Skin epidermis (tissue), 12 donors: ENCODE measurements around the gene CELSR1.
"Not testable (repeated sequence)": the region's sequence is repeated elsewhere in the genome, so short reads cannot be mapped to it uniquely, and the experiment has no call there.

Source experiments
- H3K27ac ChIP-seq, 21 experiments: fragments of 200-600 bp; sonication (generic) in 11 of 21; one replicate each; pipeline ENCODE4 v1.5.0; 2020; ENCODE audit warnings: mild to moderate bottlenecking in 3 of 21, inconsistent platforms in 2 of 21, moderate library complexity in 2 of 21
- H3K4me3 ChIP-seq, 7 experiments: fragments of 200-600 bp; sonication (generic) in 2 of 7; one replicate each; pipeline ENCODE4 v1.5.0; 2020; ENCODE audit warnings: inconsistent platforms in 2 of 7, mild to moderate bottlenecking in 2 of 7, moderate library complexity in 1 of 7

The CELSR1 gene

GRCh38 chr22:46518542-46519325 lies 18.7 kb downstream of the CELSR1 start:
- Histone ChIP-seq H3K27ac (no peak overlapping the region), H3K4me3 (no peak overlapping the region)

GRCh38 chr22:46518038-46518437 lies 19.4 kb downstream of the CELSR1 start:
- H3K27ac ChIP-seq, result no peak overlapping the region
- H3K4me3 ChIP-seq, result no peak overlapping the region

- Histone ChIP-seq H3K27ac (peak overlapping the region in 1 of 21 experiments; percentile 53), H3K4me3 (no peak overlapping the region)
Measured at GRCh38 chr22:46517255-46517761, 20.1 kb downstream of the CELSR1 start.

GRCh38 chr22:46516638-46517037 lies 20.8 kb downstream of the CELSR1 start:
- peak overlapping the region in 1 of 21 experiments; percentile 53 for H3K27ac ChIP-seq
- H3K4me3 ChIP-seq, result no peak overlapping the region

GRCh38 chr22:46516112-46516487 lies 21.3 kb downstream of the CELSR1 start:
- H3K4me3 ChIP-seq, H3K27ac ChIP-seq: not testable (repeated sequence)

GRCh38 chr22:46515208-46516111 lies 22.0 kb downstream of the CELSR1 start:
- Histone ChIP-seq H3K4me3 (no peak overlapping the region), H3K27ac (peak overlapping the region in 14 of 21 experiments; percentile 0 to 81 (median 58))

GRCh38 chr22:46514592-46515207 lies 22.7 kb downstream of the CELSR1 start:
- H3K27ac ChIP-seq, result peak overlapping the region in 17 of 21 experiments; percentile 9 to 81 (median 58)

GRCh38 chr22:46513908-46514550 lies 23.4 kb downstream of the CELSR1 start:
- H3K4me3 ChIP-seq, result no peak overlapping the region

More at GRCh38 chr22:46514592-46515207, 22.7 kb downstream of the CELSR1 start:
- H3K4me3 ChIP-seq, result no peak overlapping the region

GRCh38 chr22:46512683-46513082 lies 24.7 kb downstream of the CELSR1 start:
- no peak overlapping the region for H3K27ac ChIP-seq

More at GRCh38 chr22:46513908-46514550, 23.4 kb downstream of the CELSR1 start:
- H3K27ac ChIP-seq, result peak overlapping the region in 15 of 21 experiments; percentile 2 to 79 (median 37)

GRCh38 chr22:46512039-46512370 lies 25.4 kb downstream of the CELSR1 start:
- no peak overlapping the region for H3K27ac ChIP-seq
- no peak overlapping the region for H3K4me3 ChIP-seq

More at GRCh38 chr22:46512683-46513082, 24.7 kb downstream of the CELSR1 start:
- H3K4me3 ChIP-seq, result no peak overlapping the region

GRCh38 chr22:46511151-46512038 lies 26.0 kb downstream of the CELSR1 start:
- peak overlapping the region in 2 of 21 experiments; percentile 26 to 47 for H3K27ac ChIP-seq
- H3K4me3 ChIP-seq, result no peak overlapping the region

- Histone ChIP-seq H3K4me3 (no peak overlapping the region), H3K27ac (no peak overlapping the region)
Measured at GRCh38 chr22:46509416-46510089, 27.9 kb downstream of the CELSR1 start.

GRCh38 chr22:46508491-46508999 lies 28.9 kb downstream of the CELSR1 start:
- Histone ChIP-seq H3K4me3 (no peak overlapping the region), H3K27ac (no peak overlapping the region)

GRCh38 chr22:46507451-46508425 lies 29.7 kb downstream of the CELSR1 start:
- H3K4me3 ChIP-seq, result no peak overlapping the region
- H3K27ac ChIP-seq, result no peak overlapping the region

- no peak overlapping the region for H3K27ac ChIP-seq
Measured at GRCh38 chr22:46504584-46504983, 32.8 kb downstream of the CELSR1 start.

GRCh38 chr22:46502440-46503175 lies 34.8 kb downstream of the CELSR1 start:
- Histone ChIP-seq H3K27ac (peak overlapping the region in 2 of 21 experiments; percentile 5 to 33), H3K4me3 (no peak overlapping the region)

More at GRCh38 chr22:46504584-46504983, 32.8 kb downstream of the CELSR1 start:
- H3K4me3 ChIP-seq, result no peak overlapping the region
